Urinary bladder (tissue), 4 donors: ENCODE data around the gene FGF9. TPM values are rescaled to one million over a fixed set of nuclear protein-coding genes. Genes with fewer than 3 reads are reported as not detected.

Source experiments
- DNase-seq: peaks from one replicate; pipeline ENCODE4 v3.0.0-alpha.2; 2015; ENCODE audit errors: extremely low spot score
- H3K27ac ChIP-seq: one replicate; pipeline ENCODE4 v1.5.1; 2013; ENCODE audit warnings: low read depth, mild to moderate bottlenecking, moderate library complexity
- H3K36me3 ChIP-seq: one replicate; pipeline ENCODE4 v1.6.1; 2013; ENCODE audit warnings: mild to moderate bottlenecking, moderate library complexity; ENCODE audit not compliant: insufficient read depth
- H3K4me1 ChIP-seq: one replicate; pipeline ENCODE4 v1.6.1; 2013; ENCODE audit warnings: mild to moderate bottlenecking, moderate library complexity; ENCODE audit not compliant: insufficient read depth
- H3K4me3 ChIP-seq: one replicate; pipeline ENCODE4 v1.5.1; 2013; ENCODE audit warnings: low read depth, low read length
- WGBS: extraction: QIAGEN DNeasy Blood & Tissue Kit; methylation state at CpG from one replicate; pipeline ENCODE4 v1.1.7; 2013; 5-methylcytosine and 5-hydroxymethylcytosine counted together
- polyA plus RNA-seq: library from polyadenylated mRNA; stranded (reverse); fragments of 200-250 nt; gene quantifications from one replicate; pipeline ENCODE4 v1.2.3, GENCODE V29; 2013
- total RNA-seq: library from RNA; depleted of rRNA; stranded (reverse); fragments of >200 nt; gene quantifications from one replicate; pipeline ENCODE4 v1.2.3, GENCODE V29; 2014
- donor health status: healthy with polysubstance abuse.
- donor health status: healthy.

FGF9 gene
- total and polyA plus RNA-seq, 2 donors: 1.9 to 13.8 TPM

GRCh38 chr13:21709697-21710096 lies 38.8 kb downstream of the FGF9 start:
- Histone ChIP-seq H3K4me1 (no peaks in the 10 kb centered on the region), H3K36me3 (no peaks in the 10 kb centered on the region), H3K4me3 (no peak overlapping the region), H3K27ac (no peak overlapping the region)
- no peak for DNase-seq
- WGBS: 80% methylated on average over 1 of the region's 1 CpG

DNA sequence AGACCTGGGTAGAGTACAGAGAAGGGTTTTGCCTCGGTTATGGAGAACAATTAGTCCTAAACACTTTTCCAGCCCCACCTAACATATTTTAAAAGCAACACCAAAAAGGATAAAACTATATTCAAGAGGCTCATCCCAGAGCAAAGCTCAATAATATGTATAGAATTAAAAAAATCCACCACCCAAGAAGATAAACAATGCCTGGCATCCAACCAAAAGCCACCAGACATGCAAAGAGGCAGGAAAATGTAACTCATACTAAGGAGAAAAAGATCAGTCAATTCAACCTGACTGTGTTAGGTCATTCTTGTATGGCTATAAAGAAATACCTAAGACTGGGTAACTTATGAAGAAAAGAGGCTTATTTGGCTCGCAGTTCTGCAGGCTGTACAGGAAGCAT lies 39.3 kb downstream of the FGF9 start:
- H3K36me3 ChIP-seq: no peaks in the 10 kb centered on the region

DNA sequence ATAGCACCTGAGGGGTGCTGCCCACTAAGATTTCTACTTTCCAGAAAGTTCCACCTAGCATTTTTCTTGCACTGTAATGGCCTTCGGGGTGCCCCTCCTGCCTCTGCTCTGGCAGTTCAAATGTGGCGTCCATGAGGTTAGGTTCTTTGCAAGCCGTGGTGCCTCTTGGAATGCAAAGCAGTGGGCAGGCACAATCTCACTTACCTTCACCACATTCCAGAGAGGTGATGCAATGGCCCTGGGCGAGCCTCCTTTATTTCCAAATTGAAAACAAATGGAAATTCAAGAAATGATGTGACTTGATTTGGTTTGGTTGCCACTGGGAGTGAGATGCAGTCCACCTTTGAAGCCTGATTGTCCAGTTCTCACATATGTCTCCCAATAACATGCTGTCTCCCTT lies 46.9 kb downstream of the FGF9 start:
- H3K4me1 ChIP-seq: no peaks in the 10 kb centered on the region
- 71% methylated on average over 4 of the region's 4 CpGs for WGBS
- DNase-seq: no peak
- H3K4me3 ChIP-seq: no peak overlapping the region
- no peak overlapping the region for H3K27ac ChIP-seq
- no peaks in the 10 kb centered on the region for H3K36me3 ChIP-seq

More for the DNA sequence above, 39.3 kb downstream of the FGF9 start:
- 95% methylated on average over 2 of the region's 2 CpGs for WGBS
- Histone ChIP-seq H3K27ac (no peak overlapping the region), H3K4me3 (no peak overlapping the region), H3K4me1 (no peaks in the 10 kb centered on the region)
- DNase-seq: no peak

DNA sequence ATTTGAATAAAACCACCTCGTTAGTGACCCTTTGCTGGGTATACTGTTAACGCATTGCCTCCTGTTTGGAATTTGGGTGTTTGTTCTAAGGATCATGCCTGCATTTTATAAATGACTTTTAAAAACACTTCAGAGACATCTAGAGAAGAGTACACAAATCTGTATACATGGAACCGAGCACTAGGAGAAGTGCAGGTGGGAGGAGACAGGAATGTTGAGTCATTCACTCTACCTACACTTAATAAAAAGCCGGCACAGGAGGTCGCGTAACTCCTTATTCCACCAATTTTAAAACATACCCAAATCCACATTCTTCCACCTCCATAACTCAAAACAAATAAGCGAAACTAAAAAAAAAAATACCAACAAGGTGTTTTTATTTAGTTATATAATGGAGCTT lies 48.6 kb downstream of the FGF9 start:
- no peak for DNase-seq
- Histone ChIP-seq H3K36me3 (no peaks in the 10 kb centered on the region), H3K4me1 (no peaks in the 10 kb centered on the region), H3K4me3 (no peak overlapping the region), H3K27ac (no peak overlapping the region)
- 83% methylated on average over 7 of the region's 7 CpGs for WGBS

DNA sequence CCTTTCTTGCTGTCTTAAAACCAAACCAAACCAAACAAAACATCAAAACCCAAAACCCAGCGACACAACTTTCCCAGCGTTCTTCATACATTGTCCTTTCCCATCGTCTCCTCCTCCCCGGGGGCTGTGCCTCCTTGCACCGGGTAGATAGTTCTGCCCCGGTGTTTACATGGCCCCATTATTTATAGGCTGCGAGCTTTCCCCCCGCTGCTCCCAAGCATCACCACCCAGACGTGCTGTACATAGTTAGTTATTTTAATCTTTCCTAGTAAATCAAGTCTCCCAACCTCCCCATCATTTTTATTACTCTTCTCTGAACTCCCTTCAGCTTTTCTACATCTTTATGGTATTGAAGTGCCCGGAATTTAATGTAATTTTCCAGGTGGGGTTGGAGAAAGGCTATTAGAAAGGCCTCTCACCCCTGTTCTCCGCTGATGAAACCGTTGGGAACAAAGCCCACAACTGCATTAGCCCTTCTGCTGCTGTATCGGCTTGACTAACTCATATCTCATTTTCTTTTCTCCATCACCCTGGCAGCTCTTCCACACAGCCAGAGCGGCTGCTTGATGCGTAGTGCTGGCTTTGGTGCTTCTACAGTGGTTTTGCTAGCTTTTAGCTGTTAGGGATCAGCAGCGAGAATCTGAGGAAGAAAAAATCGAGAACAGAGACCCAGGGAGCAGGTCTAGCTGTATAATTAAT lies 53.1 kb downstream of the FGF9 start:
- Histone ChIP-seq H3K27ac (no peak overlapping the region), H3K36me3 (no peaks in the 10 kb centered on the region), H3K4me3 (no peak overlapping the region), H3K4me1 (no peaks in the 10 kb centered on the region)
- WGBS: 33% methylated on average over 17 of the region's 17 CpGs
- peak; percentile 75 for DNase-seq

DNA sequence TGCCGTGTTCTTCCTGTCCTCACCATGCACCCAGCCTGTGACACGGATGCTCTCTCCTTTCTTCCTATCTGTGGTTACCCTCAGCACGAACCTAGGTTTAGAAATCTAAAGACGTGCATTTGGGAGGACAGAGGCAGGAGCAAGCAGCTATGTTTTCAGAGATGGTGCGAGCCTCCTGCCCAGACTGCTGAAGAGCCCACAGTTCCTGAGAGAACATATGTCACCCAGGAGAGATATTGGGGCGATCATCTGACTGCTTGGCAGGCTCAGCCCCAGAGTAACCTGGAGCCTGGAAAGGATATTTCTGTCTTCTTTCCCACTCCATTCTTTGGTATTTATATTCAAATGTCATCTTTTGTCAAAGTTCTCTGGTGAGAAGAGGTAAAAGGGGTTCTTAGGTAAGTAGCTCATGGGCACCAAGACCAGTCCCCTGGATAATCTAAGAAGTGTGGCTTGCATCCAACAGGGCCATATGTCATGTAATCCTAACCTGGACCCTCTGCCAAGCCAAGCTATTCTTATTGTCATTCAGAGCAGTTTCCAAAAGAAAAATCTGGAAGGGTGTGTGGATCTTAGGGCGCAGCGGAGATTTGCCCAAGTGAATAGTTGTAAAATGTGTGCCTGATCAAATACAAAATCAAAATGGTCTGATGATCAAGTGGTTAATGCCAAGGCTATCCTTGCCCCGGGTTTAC lies 59.5 kb downstream of the FGF9 start:
- no peak for DNase-seq
- 87% methylated on average over 9 of the region's 9 CpGs for WGBS
- Histone ChIP-seq H3K4me3 (no peak overlapping the region), H3K36me3 (no peaks in the 10 kb centered on the region), H3K4me1 (no peaks in the 10 kb centered on the region), H3K27ac (no peak overlapping the region)

DNA sequence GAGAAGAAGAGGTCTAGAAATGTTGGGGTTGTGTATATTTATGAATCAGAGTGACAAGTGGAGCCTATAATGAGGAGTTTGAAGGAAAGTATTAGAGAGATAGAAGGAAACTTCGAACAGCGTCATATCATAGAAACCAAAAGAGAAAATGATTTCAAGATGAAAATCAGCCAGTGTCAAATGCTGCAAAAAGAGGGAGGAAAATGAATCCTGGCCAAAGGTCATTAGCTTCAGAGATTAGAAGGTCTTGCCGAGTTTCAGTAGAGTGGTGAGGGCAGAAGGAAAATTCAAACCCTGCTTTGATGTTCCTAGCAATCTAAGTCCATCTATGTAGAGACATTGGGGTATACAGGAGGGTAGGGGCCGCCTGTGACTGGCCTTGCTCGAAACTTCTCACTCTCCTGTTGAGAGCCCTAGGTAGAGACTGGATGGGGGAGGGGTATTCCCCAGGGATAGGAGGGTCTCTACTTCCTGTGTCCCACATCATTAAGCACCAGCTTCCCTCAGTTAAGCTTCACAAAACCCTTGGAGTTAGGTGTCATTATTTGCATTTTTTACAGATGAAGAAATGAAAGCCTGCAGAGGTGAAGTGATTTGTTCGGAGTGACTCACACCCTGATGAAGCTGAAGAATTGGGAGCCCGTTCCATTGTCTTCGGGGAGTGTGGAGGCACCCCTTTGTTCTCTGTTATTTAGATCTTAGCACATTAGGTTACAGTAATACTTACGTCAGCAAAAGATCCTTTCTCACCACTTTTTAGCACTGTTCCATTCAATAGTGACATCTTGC lies 62.8 kb downstream of the FGF9 start:
- H3K4me3 ChIP-seq: no peak overlapping the region
- H3K4me1 ChIP-seq: no peaks in the 10 kb centered on the region
- H3K36me3 ChIP-seq: no peaks in the 10 kb centered on the region
- whole genome bisulfite sequencing: 86% methylated on average over 9 of the region's 9 CpGs
- no peak for DNase-seq
- no peak overlapping the region for H3K27ac ChIP-seq

- Histone ChIP-seq H3K4me3 (no peak overlapping the region), H3K4me1 (no peaks in the 10 kb centered on the region), H3K36me3 (no peaks in the 10 kb centered on the region), H3K27ac (no peak overlapping the region)
- DNase-seq: no peak
- 94% methylated on average over 7 of the region's 7 CpGs for WGBS
Observed at GRCh38 chr13:21734961-21735360, 64.1 kb downstream of the FGF9 start.

GRCh38 chr13:21735701-21736401 lies 65.0 kb downstream of the FGF9 start:
- Histone ChIP-seq H3K4me1 (no peaks in the 10 kb centered on the region), H3K27ac (no peak overlapping the region), H3K4me3 (no peak overlapping the region), H3K36me3 (no peaks in the 10 kb centered on the region)
- DNase-seq: no peak
- WGBS: 21% methylated on average over 14 of the region's 14 CpGs

DNA sequence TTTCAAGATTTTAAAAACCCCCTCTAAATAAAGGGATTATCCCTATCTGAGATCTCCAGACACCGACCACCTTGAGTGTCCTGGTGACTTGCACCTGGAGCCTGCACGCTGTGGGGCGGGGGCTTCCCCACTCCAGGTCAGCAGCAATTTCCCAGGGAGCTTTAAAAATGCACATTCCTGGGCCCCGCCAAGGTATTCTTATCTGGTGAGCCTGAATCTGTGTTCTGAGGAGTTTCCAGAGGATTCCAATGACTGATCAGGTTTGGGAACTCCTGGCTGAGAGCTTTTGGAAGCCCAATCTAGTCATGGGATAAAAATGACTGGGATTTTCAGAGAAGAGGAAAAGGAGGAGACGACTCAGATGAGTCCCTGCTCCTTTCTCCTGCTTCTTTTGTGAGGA lies 66.1 kb downstream of the FGF9 start:
- Histone ChIP-seq H3K36me3 (no peaks in the 10 kb centered on the region), H3K4me1 (no peaks in the 10 kb centered on the region), H3K27ac (no peak overlapping the region), H3K4me3 (no peak overlapping the region)
- no peak for DNase-seq
- 51% methylated on average over 5 of the region's 5 CpGs for WGBS

- 69% methylated on average over 5 of the region's 5 CpGs for WGBS
- no peak overlapping the region for H3K27ac ChIP-seq
- H3K36me3 ChIP-seq: no peaks in the 10 kb centered on the region
- no peak for DNase-seq
- H3K4me3 ChIP-seq: no peak overlapping the region
- no peaks in the 10 kb centered on the region for H3K4me1 ChIP-seq
Observed at GRCh38 chr13:21738630-21739029, 67.8 kb downstream of the FGF9 start.

- Histone ChIP-seq H3K4me3 (no peak overlapping the region), H3K36me3 (no peaks in the 10 kb centered on the region), H3K27ac (no peak overlapping the region), H3K4me1 (no peaks in the 10 kb centered on the region)
- no peak for DNase-seq
- 63% methylated on average over 8 of the region's 8 CpGs for WGBS
Observed at GRCh38 chr13:21739771-21740170, 68.9 kb downstream of the FGF9 start.

DNA sequence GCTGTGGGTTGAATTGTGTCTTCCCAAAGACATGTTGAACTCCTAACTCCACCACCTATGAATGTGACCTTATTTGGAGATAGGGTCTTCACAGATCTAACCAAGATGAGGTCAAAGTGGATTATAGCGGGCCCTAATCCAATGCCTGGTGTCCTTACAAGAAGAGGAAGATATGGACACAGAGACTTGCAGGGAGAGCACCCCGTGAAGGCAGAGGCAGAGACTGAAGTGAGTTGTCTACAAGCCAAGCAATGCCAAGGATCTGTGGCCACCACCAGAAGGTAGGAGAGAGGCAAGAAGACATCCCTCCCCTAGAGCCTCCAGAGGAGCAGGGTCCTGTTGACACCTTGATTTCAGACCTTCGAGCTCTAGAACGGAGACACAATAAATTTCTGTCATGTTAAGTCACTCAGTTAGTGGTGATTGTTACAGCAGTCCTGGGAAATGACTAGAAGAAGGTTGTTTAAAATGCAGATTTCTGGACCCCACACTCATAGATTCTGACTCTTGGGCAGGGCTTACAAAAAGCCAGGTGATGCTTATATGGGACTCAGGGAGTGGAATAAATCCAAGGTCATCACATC lies 70.6 kb downstream of the FGF9 start:
- DNase-seq: no peak
- no peaks in the 10 kb centered on the region for H3K4me1 ChIP-seq
- no peak overlapping the region for H3K4me3 ChIP-seq
- WGBS: 93% methylated on average over 4 of the region's 4 CpGs
- no peak overlapping the region for H3K27ac ChIP-seq
- H3K36me3 ChIP-seq: no peaks in the 10 kb centered on the region
